GM21576 (cell line): ENCODE measurements around the gene CCL15.
"Not testable (repeated sequence)": the region's sequence is repeated elsewhere in the genome, so short reads cannot be mapped to it uniquely, and the experiment has no call there.

ENCODE experiments used
- ATAC-seq: cut with Tn5 transposase; IDR thresholded peaks from one replicate; pipeline ENCODE4 v1.9.1; 2021; ENCODE audit warnings: mild to moderate bottlenecking, moderate library complexity; ENCODE audit not compliant: unreplicated experiment

CCL15 gene

DNA sequence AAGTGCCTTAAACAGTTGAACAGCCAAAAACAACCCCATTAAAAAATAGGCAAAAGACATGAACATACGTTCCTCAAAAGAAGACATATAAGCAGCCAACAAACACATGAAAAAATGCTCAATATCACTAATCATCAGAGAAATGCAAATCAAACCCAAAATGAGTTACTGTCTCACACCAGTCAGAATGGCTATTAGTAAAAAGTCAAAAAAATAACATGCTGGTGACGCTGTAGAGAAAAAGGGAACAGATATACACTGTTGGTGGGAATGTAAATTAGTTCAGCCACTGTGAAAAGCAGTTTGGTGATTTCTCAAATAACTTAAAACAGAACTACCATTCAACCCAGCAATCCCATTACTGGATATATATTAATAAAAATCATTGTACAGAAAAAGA lies 6.0 kb downstream of the CCL15 start:
- not testable (repeated sequence) for ATAC-seq

DNA sequence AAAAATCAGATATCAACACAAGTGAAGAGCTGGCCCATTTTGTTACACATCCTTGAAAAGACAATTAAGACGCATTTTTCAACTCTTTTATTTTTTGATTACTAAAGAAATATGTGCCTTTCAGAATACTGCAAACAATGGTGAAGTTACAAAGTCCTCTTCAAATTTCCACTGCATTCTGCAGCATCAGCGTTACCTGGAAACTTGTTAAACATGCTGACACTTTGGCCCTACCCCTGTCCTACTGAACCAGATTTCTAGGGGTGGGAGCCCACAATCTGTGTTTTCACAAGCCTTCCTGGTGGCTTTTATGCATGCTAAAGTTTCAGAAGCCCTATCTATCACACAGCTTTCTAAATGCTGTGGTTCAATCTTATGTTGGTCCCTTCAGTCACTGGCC lies 10.3 kb downstream of the CCL15 start:
- ATAC-seq: no peak

DNA sequence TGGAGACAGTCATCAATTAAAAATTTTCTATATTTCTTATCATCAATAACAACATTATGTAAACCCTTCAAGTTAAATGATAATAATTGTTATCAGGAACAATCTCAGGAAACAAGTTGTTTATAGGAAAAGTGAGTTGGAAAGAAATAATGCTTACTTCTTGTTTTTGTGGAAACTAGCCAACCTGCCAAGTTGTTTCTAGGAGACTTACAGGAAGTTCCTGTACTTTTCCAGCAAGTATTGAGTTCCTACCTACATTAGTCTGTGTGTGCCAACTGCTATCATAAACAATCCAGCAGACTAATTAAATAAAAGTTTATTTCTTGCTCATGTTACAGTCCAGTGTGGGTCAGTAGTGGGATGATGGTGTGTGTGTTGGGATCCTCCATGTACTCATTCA lies 13.2 kb downstream of the CCL15 start:
- ATAC-seq: no peak

DNA sequence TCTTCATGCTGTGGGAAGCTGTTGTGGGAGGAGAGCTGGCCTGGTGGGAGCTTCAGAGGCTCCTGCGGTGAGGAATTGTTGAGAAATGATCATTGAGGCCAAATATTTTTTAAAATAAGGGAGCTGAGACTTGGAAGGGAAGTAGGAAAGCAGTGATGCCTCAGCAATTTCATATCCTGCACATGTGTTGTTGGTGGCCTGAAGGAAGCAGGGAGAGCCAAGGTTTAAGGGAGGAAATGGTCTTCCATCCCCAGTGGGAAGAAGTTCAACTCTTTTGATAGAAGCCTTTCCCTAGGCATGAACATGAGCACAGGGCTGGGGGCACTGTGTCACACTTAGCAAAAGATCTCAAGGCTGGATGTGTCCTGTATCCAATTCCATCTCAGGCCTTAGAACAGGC lies 14.7 kb downstream of the CCL15 start, which contains the start of gene CCL14:
Gene CCL14 (minus strand): TSS at position 87 of the 400 bp plus-strand sequence. CDS start 80 bp downstream, at position 7.
- ATAC-seq: no peak

DNA sequence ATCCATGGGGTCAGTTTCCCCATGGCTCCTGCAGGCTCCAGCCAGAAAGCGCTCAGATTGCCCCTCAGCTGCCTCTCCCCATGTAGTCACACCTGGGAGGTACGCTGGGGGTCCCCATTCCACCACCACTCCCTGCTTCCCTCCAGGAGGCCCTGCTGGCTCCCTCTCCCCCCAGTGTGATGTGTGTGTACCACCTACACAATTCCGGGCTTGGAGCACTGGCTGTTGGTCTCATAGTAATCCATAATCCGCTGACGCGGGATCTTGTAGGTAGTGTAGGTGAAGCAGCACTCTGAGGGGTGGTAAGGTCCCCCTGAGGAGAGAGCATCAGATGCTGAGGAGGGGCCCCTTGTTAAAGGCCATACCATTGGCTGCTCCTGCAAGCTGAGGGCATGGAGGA lies 17.2 kb downstream of the CCL15 start:
- no peak for ATAC-seq

DNA sequence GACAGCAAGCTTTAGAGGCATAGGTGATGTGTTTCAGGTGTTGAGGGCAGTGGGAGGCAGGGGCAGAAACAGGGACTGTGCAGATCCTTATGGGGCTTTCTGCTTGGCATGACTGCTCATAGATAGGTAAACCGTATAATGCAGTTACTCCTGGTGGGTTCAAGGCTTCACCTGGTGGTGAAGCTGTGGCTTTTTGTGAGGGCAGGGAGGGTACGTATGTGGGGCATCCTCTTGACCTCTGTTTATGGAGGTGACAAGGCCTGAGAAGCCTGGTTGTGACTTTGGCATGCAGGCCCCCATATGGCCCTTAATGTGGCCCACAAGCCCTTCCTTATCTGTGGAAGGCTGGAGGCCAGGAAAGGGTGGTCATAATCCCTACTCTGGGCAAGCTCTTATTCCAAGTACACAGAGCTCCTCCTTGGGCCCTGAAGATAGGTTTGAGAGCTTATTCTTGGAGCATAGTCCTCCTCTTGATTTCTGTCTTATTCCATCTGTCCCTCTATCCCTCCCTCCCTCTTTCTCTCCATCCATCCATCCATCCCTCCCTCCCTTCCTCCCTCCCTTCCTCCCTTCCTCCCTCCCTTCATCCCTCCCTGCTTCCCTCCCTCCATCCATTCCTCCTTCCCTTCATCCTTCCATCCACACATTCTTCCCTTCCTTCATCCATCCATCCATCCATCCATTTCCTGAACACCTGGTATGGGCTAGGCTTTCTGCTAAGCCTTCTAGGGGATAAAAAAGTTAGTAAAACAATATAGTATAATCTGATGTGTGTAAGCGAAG lies 18.8 kb downstream of the CCL15 start:
- ATAC-seq: no peak

DNA sequence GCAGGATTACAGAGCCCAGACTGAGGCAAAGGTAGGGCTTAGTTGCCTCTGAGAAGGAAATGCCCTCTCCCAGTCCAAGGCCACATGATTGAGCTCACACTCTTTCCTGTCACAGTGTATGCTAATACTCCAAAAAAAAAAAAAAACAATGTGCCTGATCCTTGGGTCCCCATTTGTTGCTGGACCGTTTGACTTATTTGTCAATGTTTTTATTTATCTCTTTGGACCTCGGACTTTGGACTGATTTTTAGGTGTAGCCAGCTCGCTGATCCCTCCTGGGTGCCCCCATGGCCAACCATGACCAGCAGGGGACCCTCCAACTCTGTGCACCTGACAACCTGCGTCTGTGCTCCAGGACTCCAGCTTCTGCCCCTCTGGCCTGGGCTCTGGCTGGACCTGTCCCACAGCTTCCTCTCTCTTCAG lies 19.4 kb downstream of the CCL15 start:
- ATAC-seq: no peak

DNA sequence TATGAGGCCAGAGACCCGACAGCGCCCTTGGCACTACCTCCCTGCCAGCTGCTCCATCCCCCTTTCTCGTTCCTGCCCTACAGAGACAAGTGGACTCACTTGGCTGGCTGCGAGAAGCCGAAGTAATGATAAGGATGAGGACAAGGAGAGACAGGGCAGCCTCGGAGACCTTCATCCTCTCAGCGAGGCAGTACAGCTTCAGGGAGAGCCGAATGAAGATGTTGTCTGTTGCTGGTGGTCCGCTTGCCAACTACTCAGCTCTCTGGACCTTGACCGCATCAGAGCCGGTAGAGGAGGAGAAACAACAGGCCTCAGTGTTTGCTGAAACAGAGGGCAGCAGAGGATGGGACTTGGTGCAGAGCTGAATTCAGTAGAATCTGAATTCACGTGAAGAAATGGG lies 20.1 kb downstream of the CCL15 start, which contains the start of gene CCL16:
Gene CCL16 (minus strand): TSS at position 252 of the 400 bp plus-strand sequence. CDS start 77 bp downstream, at position 175.
- no peak for ATAC-seq

DNA sequence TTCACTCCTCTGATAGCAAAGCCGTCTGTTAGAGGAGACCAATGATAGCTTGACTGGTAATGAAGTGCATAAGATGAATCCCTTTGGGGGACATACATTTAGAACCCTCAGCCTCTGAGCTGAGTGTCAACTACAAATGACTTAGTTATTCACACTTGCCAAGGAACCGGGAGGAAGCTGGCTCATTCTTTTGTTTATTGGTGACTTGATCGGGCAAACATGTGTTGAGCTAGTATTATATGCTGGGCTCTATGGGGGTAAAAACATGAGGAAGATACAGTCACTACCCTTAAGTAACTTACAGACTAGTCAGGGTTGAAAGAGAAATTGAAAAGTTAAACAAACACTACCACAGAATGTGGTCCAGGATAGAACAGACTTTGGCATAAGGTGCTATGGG lies 23.0 kb downstream of the CCL15 start:
- ATAC-seq: no peak

DNA sequence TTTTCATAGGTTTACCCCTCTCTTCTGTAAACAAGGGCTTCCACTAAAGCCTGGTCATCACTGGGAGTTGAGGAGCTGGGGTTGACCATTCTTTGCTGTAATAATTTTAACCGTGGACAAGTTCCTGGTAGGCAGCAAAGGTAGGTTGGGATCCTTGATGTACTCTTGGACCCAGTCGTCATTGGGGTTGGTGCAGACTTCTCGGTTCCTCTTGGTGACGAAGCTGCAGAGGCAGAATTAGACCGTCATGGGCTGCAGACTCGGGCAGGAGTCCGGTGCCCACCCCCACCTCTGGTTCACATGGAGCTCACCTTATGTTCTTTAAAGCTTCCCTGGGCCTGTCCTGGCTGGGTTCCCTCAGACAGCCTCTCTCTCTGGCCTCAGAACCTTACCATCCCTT lies 23.8 kb downstream of the CCL15 start:
- no peak for ATAC-seq

DNA sequence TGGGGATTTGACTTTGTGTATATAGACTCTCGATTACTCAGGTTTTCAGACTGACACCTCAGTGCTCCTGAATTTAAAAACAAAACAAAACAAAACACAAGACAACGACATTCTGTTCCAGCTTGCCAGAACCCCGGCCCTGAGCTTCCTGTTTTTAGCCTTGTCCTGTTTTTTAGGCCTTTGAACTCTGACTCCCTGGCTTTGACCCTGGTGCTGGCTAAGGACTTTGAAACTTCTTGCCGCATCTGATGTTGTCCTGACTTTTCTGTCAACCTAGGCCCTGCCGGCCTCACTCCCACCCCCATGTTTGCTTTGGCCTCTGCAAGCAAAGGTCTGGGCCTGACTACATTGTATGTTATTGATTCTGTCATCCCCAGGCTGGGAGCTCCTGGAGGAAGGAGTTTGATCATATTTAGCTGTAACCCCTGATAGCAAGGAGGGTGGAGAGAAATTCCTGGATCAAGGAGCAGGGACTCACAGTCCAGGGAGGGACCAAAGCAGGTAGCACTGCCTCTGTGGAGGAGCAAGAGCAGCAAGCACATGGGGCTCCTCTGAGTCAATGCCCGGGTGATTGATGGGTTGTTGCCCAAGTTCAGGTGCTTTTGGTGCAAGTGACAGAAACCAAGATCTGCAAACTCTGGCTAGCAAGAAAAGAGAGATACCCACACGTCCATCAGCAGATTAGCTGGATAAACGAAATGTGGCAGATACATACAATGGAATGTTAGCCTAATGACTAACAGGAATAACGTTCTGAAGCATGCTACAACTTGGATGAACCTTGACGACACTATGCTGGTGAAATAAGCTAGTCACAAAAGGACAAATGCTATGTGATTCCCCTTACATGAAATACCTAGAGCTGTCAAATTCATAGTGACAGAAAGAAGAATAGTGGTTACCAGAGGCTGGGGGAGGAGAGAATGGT lies 27.8 kb downstream of the CCL15 start:
- ATAC-seq: no peak

DNA sequence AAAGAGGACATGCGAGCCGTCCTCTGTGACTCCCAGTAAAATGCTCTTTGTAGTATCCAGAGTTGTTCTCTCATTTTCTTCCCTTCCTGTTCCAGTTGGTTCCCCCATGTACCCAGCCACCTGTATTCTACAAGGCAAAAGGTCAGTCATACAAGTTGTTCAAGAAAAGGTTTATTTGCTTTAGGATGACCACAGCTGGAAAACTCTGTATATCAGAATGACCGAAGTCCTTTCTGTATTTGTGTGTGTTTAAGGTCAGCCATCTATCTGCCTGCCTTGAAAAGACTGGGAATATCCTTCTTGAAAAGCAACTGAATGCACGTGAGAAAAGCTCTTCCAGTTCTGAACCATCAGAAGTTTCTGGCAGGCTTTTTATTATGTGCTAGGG lies 28.4 kb downstream of the CCL15 start:
- no peak for ATAC-seq

DNA sequence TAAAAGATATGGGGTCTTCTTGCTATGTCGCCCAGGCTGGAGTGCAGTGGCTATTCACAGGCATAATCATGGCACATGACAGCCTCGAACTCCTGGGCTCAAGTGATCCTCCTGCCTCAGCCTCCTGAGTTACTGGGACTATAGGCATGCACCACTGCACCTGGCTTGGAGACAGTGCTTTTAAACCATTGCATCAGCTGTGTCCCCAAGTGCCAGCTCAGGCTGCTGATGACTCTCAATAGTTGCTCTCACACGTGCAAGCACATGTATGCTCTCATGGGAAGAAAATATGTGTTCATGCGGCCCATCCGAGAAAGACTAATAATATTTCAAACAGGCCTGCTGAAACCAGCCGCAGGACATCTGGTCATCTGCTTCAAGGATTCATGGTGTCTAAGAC lies 28.8 kb downstream of the CCL15 start:
- ATAC-seq: no peak

DNA sequence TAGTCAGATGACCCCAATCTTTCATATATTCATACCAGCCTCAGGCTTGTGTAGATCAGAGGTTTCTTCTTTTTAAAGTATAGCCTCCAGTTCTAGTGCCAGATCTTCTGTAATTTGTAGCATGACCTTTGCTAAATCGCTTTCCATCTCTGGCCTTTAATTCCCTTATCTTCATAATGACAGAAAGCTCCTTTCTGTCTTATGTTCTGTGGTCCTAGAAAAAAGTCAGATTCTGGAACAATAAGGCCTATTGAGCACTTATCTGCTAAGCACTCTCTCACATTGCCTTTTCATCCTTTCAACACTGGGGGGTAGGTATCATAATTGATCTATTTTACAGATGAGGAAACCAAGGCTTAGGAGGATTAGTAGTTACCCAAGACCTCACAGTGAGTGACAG lies 29.3 kb downstream of the CCL15 start:
- ATAC-seq: no peak

DNA sequence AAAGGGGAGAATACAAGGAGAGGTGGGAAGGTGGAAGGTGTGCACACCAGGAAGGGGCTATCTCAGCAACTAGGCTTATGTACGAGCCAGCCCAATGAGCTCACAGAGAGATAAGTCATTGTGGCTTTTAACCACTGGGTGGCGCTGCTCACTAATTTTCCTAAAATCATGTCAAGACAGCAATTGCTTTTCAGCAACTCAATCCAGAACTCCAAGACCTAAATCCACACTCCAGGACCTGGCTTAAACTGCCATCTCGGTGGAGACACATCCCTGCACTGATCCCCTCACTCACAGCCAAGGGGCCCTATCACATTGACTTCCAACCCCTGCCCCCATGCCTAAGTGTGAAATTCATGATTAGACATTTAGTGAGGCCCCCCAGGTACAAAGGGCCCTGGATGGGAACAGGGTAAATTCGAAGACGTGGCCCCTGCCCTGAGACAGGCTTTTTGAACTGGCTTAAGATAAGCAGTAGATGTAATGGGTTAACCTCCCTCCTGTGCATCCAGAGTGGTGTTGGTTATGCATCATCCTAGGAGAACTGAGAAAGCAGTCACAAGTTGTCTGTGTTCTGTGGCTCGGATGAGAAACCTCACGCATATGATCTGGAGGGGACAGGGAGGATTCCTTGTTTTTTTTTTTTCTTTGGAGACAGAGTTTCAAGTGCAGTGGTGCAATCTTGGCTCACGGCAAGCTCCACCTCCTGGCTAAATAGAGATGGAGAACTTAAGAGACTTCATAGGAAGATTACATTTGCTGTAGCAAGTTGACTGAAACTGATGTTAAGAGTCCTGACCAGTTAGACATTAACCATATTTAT lies 31.6 kb downstream of the CCL15 start:
- ATAC-seq: no peak

DNA sequence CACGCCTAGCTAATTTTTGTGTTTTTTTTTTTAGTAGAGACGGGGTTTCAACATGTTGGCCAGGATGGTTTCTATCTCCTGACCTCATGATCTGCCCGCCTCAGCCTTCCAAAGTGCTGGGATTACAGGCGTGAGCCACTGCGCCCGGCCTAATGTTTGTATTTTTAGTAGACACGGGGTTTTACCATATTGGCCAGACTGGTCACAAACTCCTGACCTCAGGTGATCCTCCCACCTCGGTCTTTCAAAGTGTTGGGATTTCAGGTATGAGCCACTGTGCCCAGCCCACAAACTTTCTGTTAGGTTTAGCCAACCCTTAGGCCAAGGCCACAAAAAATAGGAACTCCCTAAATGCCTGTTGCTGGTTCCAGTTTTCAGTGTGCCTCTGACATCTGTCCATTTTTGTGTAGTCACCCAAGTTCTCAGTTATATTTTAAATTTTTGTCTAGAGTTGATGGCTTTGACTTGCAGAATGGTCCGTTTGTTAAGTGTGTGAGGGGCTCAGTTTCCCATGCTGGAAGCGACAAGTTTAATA lies 32.8 kb downstream of the CCL15 start:
- no peak for ATAC-seq

DNA sequence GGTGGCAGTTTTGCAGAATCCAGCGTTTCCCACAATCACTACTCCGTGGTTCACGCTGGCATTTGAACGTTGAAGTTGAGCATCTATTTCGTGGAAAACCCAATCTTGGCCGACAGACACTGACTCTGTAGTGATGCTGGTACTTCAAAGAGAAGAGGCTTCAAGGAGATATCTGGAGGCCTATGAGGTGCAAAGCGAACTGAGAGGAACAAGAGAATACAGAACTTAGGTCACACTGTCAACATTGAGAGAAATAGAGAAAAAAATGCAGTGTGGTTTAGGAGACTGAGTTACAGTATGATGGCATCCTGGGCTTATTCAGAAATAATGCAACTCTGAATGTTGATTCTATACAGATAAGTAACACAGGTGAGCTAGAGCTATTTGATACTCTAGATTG lies 36.1 kb downstream of the CCL15 start:
- no peak for ATAC-seq

DNA sequence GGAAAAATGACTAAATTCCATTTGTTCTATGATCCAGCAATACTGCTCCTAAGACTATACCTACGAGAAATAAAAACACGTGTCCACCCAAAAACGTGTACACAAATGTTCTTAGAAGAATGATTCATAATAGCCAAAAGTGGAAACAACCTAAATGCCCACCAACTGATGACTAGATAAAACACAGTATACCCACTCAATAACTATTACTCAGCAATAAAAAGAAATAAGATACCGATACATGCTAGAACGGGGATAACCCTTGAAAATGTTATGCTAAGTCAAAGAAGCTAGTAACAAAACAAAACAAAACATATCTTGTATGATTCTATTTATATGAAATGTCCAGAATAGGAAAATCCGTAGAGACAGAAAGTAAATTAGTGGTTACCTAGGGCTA lies 37.7 kb downstream of the CCL15 start:
- no peak for ATAC-seq

DNA sequence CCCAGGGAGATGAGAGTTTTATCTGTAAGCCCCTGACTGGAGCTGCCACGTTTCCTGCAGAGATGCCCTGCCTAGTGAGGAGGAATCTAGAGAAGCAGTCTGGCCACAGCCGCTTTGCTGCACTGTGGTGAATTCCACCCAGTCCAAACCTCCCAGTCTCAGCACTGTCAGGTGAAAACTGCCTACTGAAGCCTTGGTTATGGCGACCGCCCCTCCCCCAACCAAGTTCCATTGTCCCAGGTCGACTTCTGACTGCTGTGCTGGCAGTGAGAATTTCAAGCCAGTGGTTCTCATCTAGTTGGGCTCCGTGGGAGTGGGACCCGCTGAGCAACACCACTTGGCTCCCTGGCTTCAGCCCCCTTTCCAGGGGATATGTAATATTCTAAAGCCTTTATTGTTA lies 47.6 kb downstream of the CCL15 start:
- no peak for ATAC-seq

DNA sequence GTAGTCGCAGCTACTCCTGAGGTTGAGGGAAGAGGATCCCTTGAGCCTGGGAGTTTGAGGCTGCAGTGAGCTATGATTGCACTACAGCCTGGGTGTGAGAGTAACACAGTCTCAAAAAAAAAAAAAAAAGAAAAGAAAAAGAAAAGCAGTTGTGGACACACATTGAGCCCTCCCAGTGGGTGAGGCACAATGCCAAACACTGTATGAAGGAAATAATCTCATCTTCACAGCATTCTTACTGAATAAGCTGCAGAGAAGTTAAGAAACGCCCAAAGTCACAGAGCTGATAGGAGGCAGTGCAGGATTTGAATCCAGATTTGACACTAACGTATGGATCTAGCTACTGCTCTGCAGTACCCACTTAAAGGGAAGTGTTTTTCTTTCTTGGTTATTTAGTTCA lies 52.0 kb downstream of the CCL15 start:
- ATAC-seq: no peak

DNA sequence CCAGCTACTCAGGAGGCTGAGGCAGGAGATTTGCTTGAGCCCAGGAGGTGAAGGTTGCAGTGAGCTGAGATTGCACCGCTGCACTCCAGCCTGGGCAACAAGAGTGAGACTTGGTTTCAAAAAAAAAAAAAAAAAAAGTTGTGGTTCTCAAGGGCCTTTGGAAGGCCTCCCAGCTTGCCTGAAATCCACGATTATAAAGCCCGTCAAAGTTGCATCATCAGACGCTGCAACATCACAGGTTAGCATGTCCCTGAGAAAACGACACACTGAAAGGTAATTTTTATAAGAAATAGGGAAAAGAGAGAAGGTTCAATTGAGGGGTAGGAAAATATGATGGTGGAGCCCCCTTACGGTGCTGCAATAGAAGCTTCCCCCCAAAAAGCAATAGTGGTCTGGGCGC lies 53.3 kb downstream of the CCL15 start:
- ATAC-seq: no peak
